ENCODE data around the gene IFT80. TPM values are rescaled to one million over a fixed set of nuclear protein-coding genes. Genes with fewer than 3 reads are reported as not detected.

Gene IFT80
- total and polyA plus RNA-seq, 8 donors, result 27.9 to 92.0 (median 74.1) TPM

GRCh38 chr3:160374472-160374871 lies 24.6 kb downstream of the IFT80 start:
- intact Hi-C loops (cut with DNase I), result no loop called here
- H3K27ac ChIP-seq, result peak overlapping the region in 1 of 2 donors; percentile 23
- DNase-seq (no peak), ATAC-seq (no peak)
- H3K27me3 ChIP-seq, result no peaks in the 10 kb centered on the region
- H3K9me3 ChIP-seq, result no peaks in the 10 kb centered on the region
- peaks cover 0 to 6% of the 10 kb centered on the region in 2 donors for H3K36me3 ChIP-seq
- TF ChIP-seq CTCF (IDR thresholded peaks at IDR 0.05), result no peak
- no peak overlapping the region for H3K4me3 ChIP-seq
- no peaks in the 10 kb centered on the region for H3K4me1 ChIP-seq

GRCh38 chr3:160373655-160374054 lies 25.4 kb downstream of the IFT80 start:
- intact Hi-C loops (cut with DNase I), result no loop called here
- Histone ChIP-seq H3K27ac (peak overlapping the region in 1 of 2 donors; percentile 23), H3K9me3 (no peaks in the 10 kb centered on the region), H3K4me3 (no peak overlapping the region), H3K4me1 (no peaks in the 10 kb centered on the region), H3K36me3 (peaks cover 0 to 6% of the 10 kb centered on the region in 2 donors), H3K27me3 (no peaks in the 10 kb centered on the region)
- no peak for ATAC-seq
- no peak for DNase-seq
- TF ChIP-seq CTCF (IDR thresholded peaks at IDR 0.05), result no peak

- no peak overlapping the region for H3K27ac ChIP-seq
- intact Hi-C loops (cut with DNase I), result no loop called here
- H3K27me3 ChIP-seq, result no peaks in the 10 kb centered on the region
- no peak for ATAC-seq
- no peak overlapping the region for H3K4me3 ChIP-seq
- TF ChIP-seq CTCF (IDR thresholded peaks at IDR 0.05), result no peak
- H3K9me3 ChIP-seq, result no peaks in the 10 kb centered on the region
- H3K4me1 ChIP-seq, result no peaks in the 10 kb centered on the region
- peaks cover 0 to 6% of the 10 kb centered on the region in 2 donors for H3K36me3 ChIP-seq
- DNase-seq, result no peak
These were observed 26.2 kb downstream of the IFT80 start for GRCh38 chr3:160372780-160373179.

GRCh38 chr3:160370987-160371857 lies 27.8 kb downstream of the IFT80 start:
- no peaks in the 10 kb centered on the region for H3K27me3 ChIP-seq
- peak overlapping the region; percentile 10 to 49 for H3K27ac ChIP-seq
- ATAC-seq (peak; percentile 84), DNase-seq (peak in 2 of 4 donors; percentile 46 to 58)
- H3K4me3 ChIP-seq, result no peak overlapping the region
- H3K36me3 ChIP-seq, result no peaks in the 10 kb centered on the region
- no peaks in the 10 kb centered on the region for H3K9me3 ChIP-seq
- no peak for TF ChIP-seq CTCF (IDR thresholded peaks at IDR 0.05)
- no peaks in the 10 kb centered on the region for H3K4me1 ChIP-seq
- intact Hi-C loops (cut with DNase I), result no loop called here

GRCh38 chr3:160369784-160370183 lies 29.2 kb downstream of the IFT80 start:
- Histone ChIP-seq H3K9me3 (no peaks in the 10 kb centered on the region), H3K36me3 (no peaks in the 10 kb centered on the region), H3K27ac (peak overlapping the region; percentile 10 to 49), H3K4me1 (no peaks in the 10 kb centered on the region), H3K27me3 (no peaks in the 10 kb centered on the region), H3K4me3 (no peak overlapping the region)
- intact Hi-C loops (cut with DNase I), result no loop called here
- no peak for TF ChIP-seq CTCF (IDR thresholded peaks at IDR 0.05)
- DNase-seq, result no peak
- peak; percentile 22 for ATAC-seq

All from left lung (tissue), 10 donors.